Bronchial epithelial cell (primary cell): ENCODE results near the gene CACNA1D. TPM values are rescaled to one million over a fixed set of nuclear protein-coding genes. Genes with fewer than 3 reads are reported as not detected.
"Not testable (repeated sequence)": the region's sequence is repeated elsewhere in the genome, so short reads cannot be mapped to it uniquely, and the experiment has no call there.

Experiments used
- DNase-seq: peaks from one replicate; pipeline ENCODE4 v3.0.0-alpha.2; 2010; ENCODE audit warnings: low read depth
- FAIRE-seq: peaks from 2 replicates; lab custom pipeline; 2011; peaks lifted over from hg19 to GRCh38; lab: Jason Lieb, UNC
- H3K27me3 ChIP-seq: 2 replicates; pipeline ENCODE4 v1.5.1; 2011; ENCODE audit warnings: low read length; ENCODE audit not compliant: control insufficient read depth, insufficient read depth
- H3K36me3 ChIP-seq: 2 replicates; pipeline ENCODE4 v1.5.1; 2011; ENCODE audit warnings: low read length; ENCODE audit not compliant: control insufficient read depth, insufficient read depth
- H3K4me3 ChIP-seq: 2 replicates; pipeline ENCODE4 v1.5.1; 2011; ENCODE audit warnings: mild to moderate bottlenecking, low read depth, low read length, control low read depth
- CTCF ChIP-seq: IDR thresholded peaks from 2 replicates; pipeline ENCODE4 v1.5.1; 2011; ENCODE audit warnings: mild to moderate bottlenecking, moderate library complexity, low read length, control low read depth, inconsistent platforms; ENCODE audit not compliant: insufficient read depth, severe bottlenecking
- total RNA-seq: library from RNA; depleted of rRNA; stranded (reverse); fragments of >200 nt; gene quantifications from 2 replicates; pipeline ENCODE4 v1.2.1, GENCODE V29; 2014

The CACNA1D gene
- 0.13 and 0.26 TPM in 2 replicates for total RNA-seq

GRCh38 chr3:53493963-53494791, at the start of gene CACNA1D:
Gene CACNA1D, plus strand, starts transcription at chr3:53494611. Its CDS starts 556 bp downstream, at chr3:53495167.
- DNase-seq (peak; percentile 19), FAIRE-seq (no peak)
- Histone ChIP-seq H3K4me3 (peak within 1 kb of the TSS; percentile 54), H3K27me3 (peaks cover 16% of the 10 kb centered on the region), H3K36me3 (no peaks in the 10 kb centered on the region)
- no peak for TF ChIP-seq CTCF

- no peak for DNase-seq
- TF ChIP-seq CTCF = no peak
- no peak for FAIRE-seq
- no peaks in the 10 kb centered on the region for H3K36me3 ChIP-seq
- H3K27me3 ChIP-seq = no peaks in the 10 kb centered on the region
- no peak overlapping the region for H3K4me3 ChIP-seq
Observed at GRCh38 chr3:53457068-53457467, 37.3 kb upstream of the CACNA1D start.

DNA sequence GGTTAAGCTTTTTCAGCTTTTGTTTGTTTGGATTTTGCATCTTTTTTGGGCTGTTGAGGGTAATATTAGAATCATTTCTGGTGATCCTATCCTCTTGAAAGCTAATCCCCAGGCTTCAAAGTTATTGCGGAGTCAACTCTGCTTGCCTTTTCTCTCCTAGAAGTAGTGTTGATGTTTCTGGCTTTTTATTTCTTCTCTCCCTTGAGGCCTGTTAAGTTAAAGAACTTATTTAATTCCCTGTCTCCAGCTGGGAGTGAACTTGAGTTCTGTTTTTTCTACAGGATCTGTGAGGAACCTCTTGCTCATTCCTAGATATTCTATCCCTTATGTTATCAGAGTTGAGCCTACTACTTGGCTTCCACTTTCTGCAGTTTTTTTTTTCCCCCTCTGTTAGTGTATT, 34.1 kb upstream of the CACNA1D start:
- TF ChIP-seq CTCF = no peak
- DNase-seq = no peak
- H3K4me3 ChIP-seq = no peak overlapping the region
- no peaks in the 10 kb centered on the region for H3K27me3 ChIP-seq
- FAIRE-seq = no peak
- no peaks in the 10 kb centered on the region for H3K36me3 ChIP-seq

GRCh38 chr3:53464424-53464823, 30.0 kb upstream of the CACNA1D start:
- Histone ChIP-seq H3K27me3 (no peaks in the 10 kb centered on the region), H3K36me3 (no peaks in the 10 kb centered on the region), H3K4me3 (no peak overlapping the region)
- peak; percentile 52 for DNase-seq
- FAIRE-seq = no peak
- no peak for TF ChIP-seq CTCF

DNA sequence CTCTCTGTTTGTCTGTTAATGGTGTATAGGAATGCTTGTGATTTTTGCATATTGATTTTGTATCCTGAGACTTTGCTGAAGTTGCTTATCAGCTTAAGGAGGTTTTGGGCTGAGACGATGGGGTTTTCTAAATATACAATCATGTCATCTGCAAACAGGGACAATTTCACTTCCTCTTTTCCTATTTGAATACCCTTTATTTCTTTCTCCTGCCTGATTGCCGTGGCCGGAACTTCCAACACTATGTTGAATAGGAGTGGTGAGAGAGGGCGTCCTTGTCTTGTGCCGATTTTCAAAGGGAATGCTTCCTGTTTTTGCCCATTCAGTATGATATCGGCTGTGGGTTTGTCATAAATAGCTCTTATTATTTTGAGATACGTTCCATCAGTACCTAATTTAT, 24.7 kb upstream of the CACNA1D start:
- DNase-seq, H3K36me3 ChIP-seq, H3K27me3 ChIP-seq, H3K4me3 ChIP-seq, FAIRE-seq: not testable (repeated sequence)

GRCh38 chr3:53473422-53473821, 21.0 kb upstream of the CACNA1D start:
- no peak for TF ChIP-seq CTCF
- Histone ChIP-seq H3K36me3 (no peaks in the 10 kb centered on the region), H3K4me3 (no peak overlapping the region), H3K27me3 (no peaks in the 10 kb centered on the region)
- DNase-seq = no peak
- FAIRE-seq = no peak

DNA sequence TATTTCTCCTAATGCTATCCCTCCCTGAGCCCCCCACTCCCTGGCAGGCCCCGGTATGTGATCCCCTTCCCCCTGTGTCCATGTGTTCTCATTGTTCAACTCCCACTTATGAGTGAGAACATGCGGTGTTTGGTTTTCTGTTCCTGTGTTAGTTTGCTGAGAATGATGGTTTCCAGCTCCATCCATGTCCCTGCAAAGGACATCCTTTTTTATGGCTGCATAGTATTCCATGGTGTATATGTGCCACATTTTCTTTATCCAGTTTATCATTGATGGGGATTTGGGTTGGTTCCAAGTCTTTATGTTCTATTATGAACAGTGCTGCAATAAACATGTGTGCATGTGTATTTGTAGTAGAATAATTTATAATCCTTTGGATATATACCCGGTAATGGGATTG, 18.0 kb upstream of the CACNA1D start:
- not testable (repeated sequence) for DNase-seq, H3K36me3 ChIP-seq, H3K4me3 ChIP-seq, H3K27me3 ChIP-seq, FAIRE-seq

DNA sequence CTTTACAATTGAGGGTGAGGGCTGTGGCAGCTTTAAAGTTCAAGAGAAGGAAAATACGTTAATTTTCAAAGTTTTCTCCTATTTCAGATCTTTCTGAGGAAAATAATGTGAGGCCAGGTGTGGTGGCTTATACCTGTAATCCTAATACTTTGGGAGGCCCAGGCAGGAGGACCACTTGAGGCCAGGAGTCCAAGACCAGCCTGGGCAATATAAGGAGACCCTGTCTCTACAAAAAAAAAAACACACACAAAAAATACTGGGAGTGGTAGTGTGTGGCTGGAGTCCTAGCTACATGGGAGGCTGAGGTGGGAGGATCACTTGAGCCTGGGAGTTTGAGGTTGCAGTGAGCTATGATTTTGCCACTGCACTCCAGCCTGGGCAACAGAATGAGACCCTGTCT, 16.7 kb upstream of the CACNA1D start:
- not testable (repeated sequence) for DNase-seq, FAIRE-seq, H3K4me3 ChIP-seq, H3K27me3 ChIP-seq, H3K36me3 ChIP-seq
